HG03108 (cell line): ENCODE results near the gene LGI4.

Experiments used
- ATAC-seq: cut with Tn5 transposase; IDR thresholded peaks from one replicate; pipeline ENCODE4 v1.9.1; 2021; ENCODE audit warnings: moderate library complexity; ENCODE audit not compliant: unreplicated experiment

Gene LGI4

GRCh38 chr19:35088131-35088913, 46.5 kb downstream of the LGI4 start:
- ATAC-seq: no peak

- no peak for ATAC-seq
Observed at GRCh38 chr19:35087393-35087792, 47.5 kb downstream of the LGI4 start.

DNA sequence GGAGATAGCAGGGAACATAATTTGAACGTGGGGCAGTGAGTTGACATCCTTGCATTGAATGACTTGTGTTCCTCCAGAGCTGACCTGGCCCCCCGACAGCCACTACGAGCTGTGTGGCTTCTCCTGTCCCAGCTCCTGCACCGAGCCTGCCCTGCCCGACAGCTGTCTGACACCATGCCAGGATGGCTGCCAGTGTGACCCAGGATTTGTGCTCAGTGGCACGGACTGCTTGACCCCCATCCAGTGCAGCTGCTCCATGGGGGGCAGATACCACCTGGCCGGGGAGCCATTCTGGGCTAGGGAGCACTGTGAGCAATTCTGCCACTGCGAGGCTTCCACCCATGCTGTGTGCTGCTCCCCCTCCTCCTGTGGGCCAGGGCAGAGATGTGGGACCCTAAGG, 48.4 kb downstream of the LGI4 start:
- ATAC-seq: no peak

DNA sequence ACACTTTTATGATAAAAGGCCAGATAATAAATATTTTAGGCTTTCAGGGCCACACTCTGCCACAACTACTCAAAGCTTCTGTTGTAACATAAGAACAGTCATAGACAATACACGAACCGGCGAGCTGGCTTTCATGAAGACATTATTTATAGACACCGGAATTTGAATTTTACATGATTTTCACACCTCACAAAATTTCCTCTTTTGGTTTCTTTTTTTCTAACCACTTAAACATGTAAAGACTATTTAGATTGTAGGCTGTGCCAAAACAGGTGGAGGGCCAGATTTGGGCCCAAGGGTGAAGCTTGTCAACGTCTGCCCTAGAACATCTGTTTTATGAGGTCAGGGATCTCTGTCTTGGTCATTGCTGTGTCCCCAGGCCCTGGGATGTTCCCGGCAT, 48.9 kb downstream of the LGI4 start:
- peak; percentile 43 for ATAC-seq

GRCh38 chr19:35084509-35084762, 50.4 kb downstream of the LGI4 start:
- no peak for ATAC-seq

- ATAC-seq: no peak
Observed at GRCh38 chr19:35083691-35084508, 51.0 kb downstream of the LGI4 start.

DNA sequence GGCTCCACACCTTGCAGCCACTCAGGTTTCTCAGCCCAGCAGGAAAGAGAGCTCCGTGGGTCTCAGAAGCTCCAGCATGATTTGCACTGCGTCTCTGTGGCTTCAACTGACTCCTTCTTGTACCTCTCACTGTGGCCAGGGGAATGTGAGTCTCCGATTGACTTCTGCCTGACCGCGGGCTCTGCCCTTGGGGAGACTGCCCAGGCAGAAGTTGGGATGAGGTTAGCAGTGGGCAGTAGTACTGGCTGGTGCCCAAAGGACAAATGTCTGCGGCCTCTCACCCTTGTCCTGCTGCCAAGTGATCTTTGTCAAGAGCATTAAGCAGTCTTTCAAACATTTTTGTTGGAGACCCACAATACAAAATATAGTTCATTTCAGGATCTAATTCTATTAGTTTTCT, 53.7 kb downstream of the LGI4 start:
- no peak for ATAC-seq

GRCh38 chr19:35080613-35081170, 54.2 kb downstream of the LGI4 start:
- no peak for ATAC-seq

GRCh38 chr19:35079826-35080225, 55.0 kb downstream of the LGI4 start:
- no peak for ATAC-seq

GRCh38 chr19:35077411-35078223, 57.2 kb downstream of the LGI4 start:
- no peak for ATAC-seq

GRCh38 chr19:35076657-35077056, 58.2 kb downstream of the LGI4 start:
- ATAC-seq: no peak

DNA sequence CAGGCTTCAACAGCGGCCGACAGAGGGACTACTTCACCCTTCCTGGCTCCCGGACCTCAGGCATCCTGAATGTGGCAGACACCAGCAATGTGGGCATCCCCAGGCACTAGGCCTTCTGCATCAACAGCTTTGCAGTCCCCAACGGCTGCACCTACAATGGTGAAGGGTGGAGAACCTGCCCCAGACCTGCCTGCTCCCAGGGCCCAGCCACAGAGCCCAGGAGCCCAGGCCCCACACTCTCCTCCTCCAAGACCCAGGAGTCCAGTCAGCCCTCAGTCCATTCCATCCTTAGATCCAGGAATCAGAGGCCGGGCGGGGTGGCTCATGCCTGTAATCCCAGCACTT, 58.9 kb downstream of the LGI4 start:
- ATAC-seq: no peak

DNA sequence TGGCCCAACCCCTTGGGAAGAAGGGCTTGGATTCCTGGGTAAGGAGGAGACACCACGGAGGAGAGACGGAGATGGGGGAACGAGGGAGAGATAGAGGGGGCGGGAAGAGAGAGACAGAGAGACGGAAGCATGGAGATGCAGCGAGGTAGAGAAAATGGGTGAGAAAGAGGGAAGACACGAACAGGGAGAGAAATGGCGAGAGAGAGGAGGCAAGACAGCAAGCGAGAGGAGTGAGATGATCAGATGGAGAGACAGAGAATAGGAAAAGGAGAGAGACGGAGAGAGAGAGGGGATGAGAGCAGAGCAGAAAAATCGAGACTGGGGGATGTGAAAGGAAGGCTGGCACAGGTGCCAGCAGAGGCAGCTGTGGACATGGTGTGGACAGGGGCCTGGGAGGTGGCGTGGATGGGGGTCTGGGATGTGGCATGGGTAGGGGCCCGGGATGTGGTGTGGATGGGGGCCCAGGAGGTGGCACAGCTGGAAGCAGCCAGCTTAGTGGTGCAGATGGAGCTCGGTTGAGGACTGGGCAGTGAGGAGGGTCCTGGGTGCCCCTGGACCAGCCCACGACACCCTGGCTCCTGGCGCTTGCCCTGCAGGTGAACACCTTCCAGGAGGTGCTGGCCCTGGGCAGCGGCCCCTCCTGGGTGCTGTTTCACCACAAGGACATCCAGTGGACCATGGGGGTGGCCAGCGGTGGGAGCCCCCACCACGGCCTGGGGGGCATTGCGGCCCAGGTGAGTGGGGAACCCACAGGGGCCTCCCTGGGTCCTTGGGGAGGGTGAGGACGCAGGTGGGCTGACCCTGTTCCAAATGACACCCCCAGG, 59.4 kb downstream of the LGI4 start:
- no peak for ATAC-seq
